Measurements from ENCODE around the gene ANKRD1.
A peak's percentile ranks its signal among the peaks of the same experiment; 100 is the strongest.
"Not testable (repeated sequence)": the region's sequence is repeated elsewhere in the genome, so short reads cannot be mapped to it uniquely, and the experiment has no call there.

ANKRD1 gene

GRCh38 chr10:90920986-90921666 is at the start of gene ANKRD1:
Gene ANKRD1 (minus strand): TSS chr10:90921087. CDS start chr10:90921027, 60 bp downstream.
- DNase-seq: peak; percentile 12

DNA sequence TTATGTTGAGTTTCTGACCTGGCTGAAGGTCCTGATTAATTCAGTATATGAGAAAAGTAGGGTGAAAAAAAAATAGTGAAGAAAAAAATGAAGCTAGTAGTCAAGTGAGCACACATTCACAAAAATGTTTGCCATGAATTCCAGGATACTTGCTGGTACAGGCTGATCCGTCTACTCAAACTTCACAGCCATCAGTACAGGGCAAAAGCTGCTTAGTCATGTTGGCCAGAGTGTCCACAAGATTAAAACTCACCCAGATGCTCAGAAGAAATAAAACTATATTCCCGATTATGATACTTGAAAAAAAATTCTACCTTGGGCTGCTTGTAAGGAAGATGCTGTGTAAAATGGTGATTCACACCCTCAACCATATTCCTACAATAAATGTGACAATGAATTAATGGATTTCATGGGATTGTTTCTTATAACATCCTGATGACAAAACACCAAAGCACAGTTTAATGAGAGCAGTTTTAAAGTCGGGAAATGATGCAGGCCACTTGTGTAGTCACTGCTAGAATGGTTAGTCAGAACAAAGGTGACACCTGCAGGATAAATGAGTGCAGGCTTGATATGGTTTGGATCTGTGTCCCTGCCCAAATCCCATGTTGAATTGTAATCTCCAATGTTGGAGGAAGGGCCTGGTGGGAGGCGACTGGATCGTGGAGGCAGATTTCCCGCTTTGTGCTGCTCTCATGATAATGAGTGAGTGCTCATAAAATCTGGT is 49.2 kb upstream of the ANKRD1 start:
- no peak for DNase-seq

GRCh38 chr10:90969121-90969534 is 48.2 kb upstream of the ANKRD1 start:
- DNase-seq: no peak

DNA sequence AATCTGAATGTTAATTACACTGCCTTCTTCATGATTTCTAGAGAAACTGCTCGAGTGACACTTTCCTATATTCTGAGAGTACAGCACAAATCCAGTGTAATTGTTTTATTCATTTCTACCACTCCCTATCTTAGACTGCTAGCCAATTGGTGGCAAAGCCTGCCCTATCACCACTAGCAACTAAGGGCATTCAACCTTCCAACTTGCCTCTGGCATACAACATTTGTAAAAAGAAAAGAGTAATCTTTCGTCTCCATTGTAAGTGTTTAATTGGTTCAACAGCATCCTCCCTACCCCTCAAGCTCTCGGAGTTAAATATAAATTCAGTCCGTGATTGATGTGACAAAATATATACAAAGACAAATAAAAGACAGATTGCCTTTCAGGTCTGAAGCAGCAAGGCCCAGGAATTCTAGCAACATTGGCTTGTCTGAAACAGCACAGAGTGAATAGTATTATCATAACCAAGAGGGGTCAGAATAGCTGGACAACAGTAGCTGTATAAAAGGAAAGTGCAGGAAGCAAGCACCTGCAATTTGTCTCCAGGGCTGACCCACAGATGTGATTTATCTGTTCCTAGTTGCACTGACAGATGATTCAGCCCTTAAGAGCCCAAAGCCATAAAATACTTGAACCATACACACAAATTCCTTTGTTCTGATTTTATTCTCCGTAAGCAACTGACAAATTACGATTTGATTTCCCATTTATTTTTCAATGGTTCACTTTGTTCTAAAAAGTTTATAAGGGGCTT is 47.6 kb upstream of the ANKRD1 start:
- DNase-seq: no peak

GRCh38 chr10:90967865-90968264 is 47.0 kb upstream of the ANKRD1 start:
- no peak for DNase-seq

DNA sequence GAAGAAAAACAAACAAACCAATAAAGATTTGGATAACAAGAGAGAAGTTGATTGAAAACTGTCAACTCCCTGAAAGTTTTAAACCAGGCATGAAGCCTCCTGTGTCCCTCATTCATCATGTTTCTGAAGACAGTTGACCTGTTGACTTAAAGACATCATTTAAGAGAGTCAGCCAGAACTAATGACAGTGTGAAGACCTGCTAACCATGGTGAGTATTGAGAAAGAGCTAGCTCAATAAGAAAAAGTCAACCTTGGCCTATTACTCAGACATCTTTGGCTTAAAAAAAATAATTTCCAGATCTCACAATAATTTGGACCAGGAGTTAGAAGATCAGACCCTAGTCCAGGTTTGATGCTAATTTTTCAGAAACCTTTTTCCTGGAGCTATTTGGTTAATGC is 45.3 kb upstream of the ANKRD1 start:
- no peak for DNase-seq

DNA sequence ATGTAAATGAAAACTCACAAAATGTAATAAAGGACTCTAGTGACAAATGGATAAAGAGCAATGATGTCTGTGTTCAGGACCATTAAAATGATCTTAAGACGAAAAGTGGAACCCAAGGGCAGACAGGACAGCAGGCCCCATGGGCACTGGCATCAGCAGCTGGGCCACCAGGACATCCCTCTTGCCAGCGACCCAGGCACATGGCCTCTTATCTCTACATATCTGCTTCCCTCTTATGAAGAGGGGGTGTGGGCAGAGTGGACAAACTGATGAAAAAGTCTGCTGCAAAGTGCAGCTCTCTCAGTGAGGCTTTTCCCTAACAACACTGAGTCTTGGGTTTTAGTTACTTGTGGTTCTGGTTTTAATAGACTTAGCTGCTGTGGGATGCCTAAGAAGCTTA is 44.8 kb upstream of the ANKRD1 start:
- no peak for DNase-seq

GRCh38 chr10:90964781-90965465 is 44.0 kb upstream of the ANKRD1 start:
- DNase-seq: no peak

- DNase-seq: no peak
Measured at GRCh38 chr10:90963331-90963730, 42.4 kb upstream of the ANKRD1 start.

GRCh38 chr10:90960355-90960814 is 39.5 kb upstream of the ANKRD1 start:
- no peak for DNase-seq

GRCh38 chr10:90959826-90960225 is 38.9 kb upstream of the ANKRD1 start:
- no peak for DNase-seq

GRCh38 chr10:90958781-90959180 is 37.9 kb upstream of the ANKRD1 start:
- no peak for DNase-seq

GRCh38 chr10:90947030-90947960 is 26.4 kb upstream of the ANKRD1 start:
- peak; percentile 15 for DNase-seq

DNA sequence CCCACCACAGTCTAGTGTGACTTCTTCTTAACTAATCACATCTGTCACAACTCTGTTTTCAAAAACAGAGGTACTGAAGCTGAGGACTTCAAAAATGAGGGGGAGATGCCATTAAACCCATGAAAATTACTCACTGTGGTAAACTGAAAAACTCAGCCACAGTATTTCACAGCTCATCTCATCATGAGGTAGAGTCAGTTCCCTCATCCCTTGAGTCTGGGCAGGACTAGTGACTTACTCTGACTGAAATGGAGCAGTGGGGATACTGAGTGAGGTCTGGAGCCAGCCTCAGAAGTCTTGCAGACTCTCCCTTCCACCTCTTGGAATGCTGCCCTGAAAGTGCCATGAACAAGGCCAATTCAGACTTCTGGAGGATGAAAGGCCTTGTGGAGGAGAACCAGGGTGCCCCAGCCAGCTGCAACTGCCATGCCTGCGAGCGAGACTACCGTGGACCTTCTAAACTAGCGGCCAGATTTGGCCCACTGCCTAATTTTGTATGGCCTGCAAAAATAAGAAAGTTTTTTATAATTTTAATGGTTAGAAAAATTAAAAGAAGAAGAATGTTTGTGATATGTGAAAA is 24.7 kb upstream of the ANKRD1 start:
- DNase-seq: no peak

DNA sequence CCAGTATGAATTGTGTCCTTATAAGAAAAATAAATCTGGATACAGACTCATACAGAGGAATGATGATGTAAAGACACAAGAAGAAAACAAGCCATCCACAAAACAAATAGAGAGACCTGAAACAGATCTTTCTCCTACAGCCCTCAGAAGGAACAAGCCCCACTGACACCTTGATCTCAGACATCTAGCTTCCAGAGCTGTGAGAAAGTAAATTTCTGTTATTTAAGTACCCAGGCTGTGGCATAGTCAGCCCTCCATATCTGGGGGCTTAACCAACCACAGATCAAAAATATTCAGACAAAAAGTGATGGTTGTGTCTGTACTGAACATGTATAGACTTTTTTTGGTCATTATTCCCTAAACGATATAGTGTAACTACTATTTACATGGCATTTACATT is 23.9 kb upstream of the ANKRD1 start:
- no peak for DNase-seq

GRCh38 chr10:90942980-90943379 is 22.1 kb upstream of the ANKRD1 start:
- DNase-seq: not testable (repeated sequence)

DNA sequence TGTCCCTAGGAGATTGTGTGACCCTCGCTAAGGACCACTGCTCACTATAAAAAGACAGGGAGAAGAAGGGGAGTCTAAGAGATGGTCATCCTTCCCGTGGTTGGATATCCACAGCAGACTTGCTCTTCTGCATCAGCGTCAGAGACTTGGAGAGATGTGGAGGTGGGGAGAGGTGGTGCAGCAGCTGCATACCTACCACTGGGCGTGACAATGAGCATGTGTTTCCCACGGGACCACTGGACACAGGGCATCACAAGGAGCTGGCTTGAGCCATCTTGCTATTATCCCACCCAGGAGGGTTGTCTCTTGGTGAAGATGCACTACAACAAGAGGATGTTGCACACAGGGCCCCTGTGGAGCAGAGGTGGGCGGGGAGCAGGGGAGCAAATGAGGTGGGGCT is 18.8 kb upstream of the ANKRD1 start:
- no peak for DNase-seq

GRCh38 chr10:90939116-90939515 is 18.2 kb upstream of the ANKRD1 start:
- DNase-seq: no peak

DNA sequence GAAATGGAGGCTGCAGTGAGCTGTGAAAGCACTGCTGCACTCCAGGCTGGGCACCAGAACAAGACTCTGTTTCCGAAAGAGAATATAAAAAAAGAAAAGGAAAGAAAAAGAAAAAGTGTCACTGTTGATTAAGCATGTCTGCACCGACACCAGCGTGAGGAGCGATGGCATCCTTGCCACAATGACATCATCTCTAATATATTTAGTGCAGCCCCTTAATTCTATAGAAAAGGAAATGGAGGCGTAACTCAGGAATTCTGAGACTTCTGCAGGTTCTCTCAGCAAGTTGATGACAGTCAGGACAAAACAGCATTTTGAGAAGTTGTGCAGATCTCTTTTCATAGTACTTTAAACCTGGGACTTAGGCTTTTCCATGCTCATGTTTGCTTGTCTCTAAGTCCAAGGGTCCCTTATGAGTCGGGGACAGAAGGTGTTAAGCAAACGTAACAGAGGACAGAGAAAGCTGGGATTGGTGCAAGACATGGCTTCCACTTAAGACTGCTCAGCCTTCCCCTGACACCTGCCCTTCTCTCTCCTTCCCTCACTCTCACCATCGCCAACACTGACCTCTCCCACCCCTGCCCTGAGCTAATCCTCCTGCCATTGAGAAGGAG is 16.9 kb upstream of the ANKRD1 start:
- no peak for DNase-seq

DNA sequence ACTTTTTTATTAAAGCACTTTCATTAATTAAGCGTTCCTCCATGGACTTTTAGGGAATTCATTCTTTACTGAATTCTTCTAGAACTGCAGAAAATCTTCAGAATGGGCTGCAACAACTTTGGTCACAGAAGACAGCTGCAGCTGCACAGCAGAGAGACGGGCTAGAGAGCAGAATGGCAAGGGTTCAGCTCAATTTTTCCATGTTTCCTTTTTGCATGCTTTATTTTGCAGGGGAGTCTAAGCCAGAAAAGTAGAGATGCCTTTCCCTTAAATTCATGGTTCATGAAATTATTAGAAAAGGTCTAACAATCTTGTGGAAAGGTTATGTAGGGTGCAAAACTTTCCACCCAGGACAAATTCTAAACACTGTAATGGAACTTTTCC is 15.4 kb upstream of the ANKRD1 start:
- no peak for DNase-seq
